BE2C (cell line): ENCODE data around the gene CCNF.
A peak's percentile ranks its signal among the peaks of the same experiment; 100 is the strongest.
"Not testable (repeated sequence)": the region's sequence is repeated elsewhere in the genome, so short reads cannot be mapped to it uniquely, and the experiment has no call there.

Experiments
- DNase-seq: peaks from one replicate; pipeline ENCODE4 v3.0.0-alpha.2; 2020
- H3K27me3 ChIP-seq: fragments of 250-450 bp; sonication (Bioruptor Pico); 2 replicates; pipeline ENCODE4 v1.5.1; 2020; ENCODE audit warnings: mild to moderate bottlenecking
- H3K36me3 ChIP-seq: fragments of 250-450 bp; sonication (Bioruptor Pico); 2 replicates; pipeline ENCODE4 v1.5.1; 2020; ENCODE audit warnings: mild to moderate bottlenecking
- H3K4me1 ChIP-seq: fragments of 250-450 bp; sonication (Bioruptor Pico); 2 replicates; pipeline ENCODE4 v1.5.1; 2020
- H3K4me3 ChIP-seq: 2 replicates; pipeline ENCODE4 v1.5.1; 2011; ENCODE audit warnings: low read depth, low read length
- H3K9me3 ChIP-seq: fragments of 250-450 bp; sonication (Bioruptor Pico); 2 replicates; pipeline ENCODE4 v1.5.1; 2020
- TF ChIP-seq, protein P1 (sequence below): IDR thresholded peaks from 2 replicates; pipeline ENCODE4 v1.5.1; 2012; ENCODE audit warnings: mild to moderate bottlenecking, low read depth, low read length

CCNF gene

DNA sequence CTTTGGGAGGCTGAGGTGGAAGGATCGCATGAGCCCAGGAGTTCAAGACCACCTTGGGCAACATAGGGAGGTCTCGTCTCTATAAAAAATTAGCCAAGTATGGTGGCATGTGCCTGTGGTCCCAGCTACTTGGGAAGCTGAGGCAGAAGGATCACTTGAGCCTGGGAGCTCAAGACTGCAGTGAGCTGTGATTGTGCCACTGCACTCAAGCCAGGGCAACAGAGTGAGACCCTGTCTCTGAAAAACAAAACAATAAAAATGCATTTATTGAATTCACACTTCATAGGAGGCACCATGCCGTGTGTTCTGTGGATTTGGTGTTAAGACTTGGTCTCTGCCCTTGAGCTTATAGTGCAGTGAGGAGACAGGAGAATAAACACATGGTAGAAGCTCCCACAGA is 48.1 kb downstream of the CCNF start:
- DNase-seq: no peak
- peaks cover 17% of the 10 kb centered on the region for H3K4me1 ChIP-seq
- TF ChIP-seq, protein P1, sequence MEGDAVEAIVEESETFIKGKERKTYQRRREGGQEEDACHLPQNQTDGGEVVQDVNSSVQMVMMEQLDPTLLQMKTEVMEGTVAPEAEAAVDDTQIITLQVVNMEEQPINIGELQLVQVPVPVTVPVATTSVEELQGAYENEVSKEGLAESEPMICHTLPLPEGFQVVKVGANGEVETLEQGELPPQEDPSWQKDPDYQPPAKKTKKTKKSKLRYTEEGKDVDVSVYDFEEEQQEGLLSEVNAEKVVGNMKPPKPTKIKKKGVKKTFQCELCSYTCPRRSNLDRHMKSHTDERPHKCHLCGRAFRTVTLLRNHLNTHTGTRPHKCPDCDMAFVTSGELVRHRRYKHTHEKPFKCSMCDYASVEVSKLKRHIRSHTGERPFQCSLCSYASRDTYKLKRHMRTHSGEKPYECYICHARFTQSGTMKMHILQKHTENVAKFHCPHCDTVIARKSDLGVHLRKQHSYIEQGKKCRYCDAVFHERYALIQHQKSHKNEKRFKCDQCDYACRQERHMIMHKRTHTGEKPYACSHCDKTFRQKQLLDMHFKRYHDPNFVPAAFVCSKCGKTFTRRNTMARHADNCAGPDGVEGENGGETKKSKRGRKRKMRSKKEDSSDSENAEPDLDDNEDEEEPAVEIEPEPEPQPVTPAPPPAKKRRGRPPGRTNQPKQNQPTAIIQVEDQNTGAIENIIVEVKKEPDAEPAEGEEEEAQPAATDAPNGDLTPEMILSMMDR: no peak

DNA sequence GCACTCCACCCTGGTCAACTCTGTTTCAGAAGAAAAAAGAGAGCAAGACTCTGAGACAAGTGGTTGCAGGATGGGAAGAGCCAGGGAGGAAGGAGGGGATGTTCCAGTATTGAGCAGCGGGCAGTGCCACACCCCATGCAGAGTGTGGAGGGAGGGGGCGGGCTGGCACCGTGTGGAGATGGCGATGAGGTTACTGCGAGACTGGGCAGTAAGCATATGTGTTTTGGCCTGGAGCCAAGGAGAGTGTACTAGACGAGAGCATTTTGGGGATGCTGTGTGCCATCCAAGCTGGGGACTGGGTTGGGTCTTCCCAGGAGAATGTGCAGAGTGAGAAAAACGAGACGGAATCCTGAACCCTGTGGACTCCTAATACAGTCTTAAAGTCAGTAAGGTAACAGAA is 49.0 kb downstream of the CCNF start:
- no peak for DNase-seq
- Histone ChIP-seq H3K9me3 (no peaks in the 10 kb centered on the region), H3K27me3 (no peaks in the 10 kb centered on the region), H3K4me3 (no peak overlapping the region), H3K36me3 (peaks cover 8% of the 10 kb centered on the region; the same call in 1 of the 2 replicates), H3K4me1 (peaks cover 22% of the 10 kb centered on the region)
- TF ChIP-seq, protein P1: no peak

More for the DNA sequence above, 48.1 kb downstream of the CCNF start:
- H3K27me3 ChIP-seq: no peaks in the 10 kb centered on the region
- no peak overlapping the region for H3K4me3 ChIP-seq
- peaks cover 8% of the 10 kb centered on the region; the same call in 1 of the 2 replicates for H3K36me3 ChIP-seq
- no peaks in the 10 kb centered on the region for H3K9me3 ChIP-seq

DNA sequence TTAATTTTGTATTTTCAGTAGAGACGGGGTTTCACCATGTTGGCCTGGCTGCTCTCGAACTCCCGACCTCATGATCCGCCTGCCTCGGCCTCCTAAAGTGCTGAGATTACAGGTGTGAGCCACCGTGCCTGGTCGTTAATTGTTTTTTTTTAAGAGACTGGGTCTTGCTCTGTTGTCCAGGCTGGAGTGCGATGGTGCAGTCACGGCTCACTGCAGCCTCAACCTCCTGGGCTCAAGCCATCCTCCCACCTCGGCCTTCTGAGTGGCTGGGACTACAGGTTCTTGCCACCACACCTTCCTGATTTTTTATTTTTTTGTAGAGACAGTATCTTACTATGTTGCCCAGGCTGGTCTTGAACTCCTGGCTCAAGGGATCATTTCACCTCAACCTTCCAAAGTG is 50.7 kb downstream of the CCNF start:
- H3K4me1 ChIP-seq: peaks cover 26% of the 10 kb centered on the region
- not testable (repeated sequence) for H3K27me3 ChIP-seq, H3K4me3 ChIP-seq, DNase-seq, H3K36me3 ChIP-seq, H3K9me3 ChIP-seq

DNA sequence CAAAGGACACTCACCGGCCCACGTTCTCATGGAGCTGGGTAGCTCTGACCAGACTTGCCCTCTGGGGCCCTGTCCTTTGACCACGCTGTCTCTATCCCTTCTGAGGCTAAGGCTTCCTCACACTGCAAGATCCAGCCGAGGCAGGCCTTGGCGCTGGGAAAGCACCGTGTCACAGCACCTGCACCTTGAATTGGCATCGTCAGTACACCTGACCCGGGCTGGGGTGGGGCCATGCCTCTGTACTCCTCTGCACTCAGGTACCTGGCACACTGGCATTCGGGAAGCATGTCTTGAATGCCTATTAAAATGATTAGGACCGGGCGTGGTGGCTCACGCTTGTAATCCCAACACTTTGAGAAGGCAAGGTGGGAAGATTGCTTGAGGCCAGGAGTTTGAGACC is 51.7 kb downstream of the CCNF start:
- Histone ChIP-seq H3K36me3 (peaks cover 8% of the 10 kb centered on the region), H3K27me3 (no peaks in the 10 kb centered on the region), H3K4me1 (peaks cover 26% of the 10 kb centered on the region), H3K9me3 (no peaks in the 10 kb centered on the region), H3K4me3 (no peak overlapping the region)
- DNase-seq: no peak
- TF ChIP-seq, protein P1: no peak

DNA sequence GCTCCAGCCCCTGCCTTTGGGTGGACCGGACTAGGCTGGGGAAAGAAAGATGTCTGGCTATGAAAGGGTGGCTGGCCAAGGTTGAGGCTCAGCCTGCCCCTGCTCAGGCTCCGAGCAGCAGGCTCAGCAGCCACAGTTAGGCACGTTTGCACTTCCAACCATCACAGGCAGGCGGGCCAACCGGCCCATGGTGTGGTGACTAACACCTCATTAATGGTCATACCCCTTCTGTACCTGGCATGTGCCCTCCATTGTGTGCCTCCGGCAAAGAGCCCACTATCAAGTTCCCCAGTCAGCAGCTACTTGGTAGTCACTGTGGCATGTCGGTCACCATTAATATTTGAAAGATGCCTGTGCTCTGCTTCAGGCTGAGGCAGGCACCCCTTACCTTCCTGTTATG is 52.4 kb downstream of the CCNF start:
- peaks cover 23% of the 10 kb centered on the region for H3K4me1 ChIP-seq
- no peaks in the 10 kb centered on the region for H3K27me3 ChIP-seq
- H3K9me3 ChIP-seq: no peaks in the 10 kb centered on the region
- H3K36me3 ChIP-seq: peaks cover 8% of the 10 kb centered on the region
- TF ChIP-seq, protein P1: no peak
- no peak for DNase-seq
- no peak overlapping the region for H3K4me3 ChIP-seq

DNA sequence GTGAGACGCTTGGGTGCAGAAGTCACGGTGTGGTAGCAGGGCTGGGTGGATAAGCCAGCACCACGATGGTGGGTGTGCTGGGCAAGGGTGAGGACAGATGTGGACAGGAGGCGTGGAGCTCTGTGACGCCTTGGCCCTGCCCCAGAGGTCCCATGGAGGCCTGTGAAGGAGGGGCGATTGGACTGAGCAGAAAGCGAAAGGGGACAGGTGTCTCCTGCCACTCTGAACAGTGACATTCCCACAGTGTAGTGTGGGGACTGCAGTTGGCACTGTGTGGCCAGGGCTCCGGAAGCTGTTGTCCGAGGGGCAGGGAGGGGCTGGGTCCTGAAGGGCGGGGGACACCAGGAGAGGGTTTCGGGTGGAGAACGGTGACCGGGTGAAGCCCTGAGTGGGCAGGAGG is 53.0 kb downstream of the CCNF start:
- Histone ChIP-seq H3K27me3 (no peaks in the 10 kb centered on the region), H3K4me3 (peak overlapping the region; percentile 39), H3K36me3 (peaks cover 8% of the 10 kb centered on the region), H3K4me1 (peaks cover 28% of the 10 kb centered on the region), H3K9me3 (no peaks in the 10 kb centered on the region)
- DNase-seq: no peak
- TF ChIP-seq, protein P1: no peak
